C4-2B (cell line): ENCODE data around the gene MINAR1.
A peak's percentile ranks its signal among the peaks of the same experiment; 100 is the strongest.
"Not testable (repeated sequence)": the region's sequence is repeated elsewhere in the genome, so short reads cannot be mapped to it uniquely, and the experiment has no call there.

ENCODE experiments used
- H3K27ac ChIP-seq: fragments of 450-650 bp; 2 replicates; pipeline ENCODE4 v1.5.1; 2017
- CTCF ChIP-seq: fragments of 450-650 bp; conservative IDR thresholded peaks from 2 replicates; pipeline ENCODE4 v1.5.1; 2017; ENCODE audit warnings: mild to moderate bottlenecking
- ZFX ChIP-seq: fragments of 450-650 bp; IDR thresholded peaks from 2 replicates; pipeline ENCODE4 v1.6.1; 2017

Gene MINAR1

GRCh38 chr15:79416876-79417275, 15.3 kb upstream of the MINAR1 start:
- TF ChIP-seq CTCF = no peak
- TF ChIP-seq ZFX = no peak
- no peak overlapping the region for H3K27ac ChIP-seq

GRCh38 chr15:79418693-79419279, 13.3 kb upstream of the MINAR1 start:
- H3K27ac ChIP-seq = no peak overlapping the region
- TF ChIP-seq CTCF (no peak), ZFX (no peak)

GRCh38 chr15:79425591-79426295, 6.4 kb upstream of the MINAR1 start:
- H3K27ac ChIP-seq = no peak overlapping the region
- TF ChIP-seq ZFX (no peak), CTCF (no peak)

GRCh38 chr15:79426899-79427298, 5.2 kb upstream of the MINAR1 start:
- H3K27ac ChIP-seq = not testable (repeated sequence)

GRCh38 chr15:79427781-79428598, 4.1 kb upstream of the MINAR1 start:
- TF ChIP-seq CTCF = no peak
- no peak for TF ChIP-seq ZFX

GRCh38 chr15:79430901-79431635, 1.1 kb upstream of the MINAR1 start:
- TF ChIP-seq CTCF (no peak), ZFX (no peak)
- H3K27ac ChIP-seq = no peak overlapping the region

More at GRCh38 chr15:79427781-79428598, 4.1 kb upstream of the MINAR1 start:
- no peak overlapping the region for H3K27ac ChIP-seq

GRCh38 chr15:79432345-79433275, 474 bp downstream of the MINAR1 start:
- TF ChIP-seq ZFX (no peak), CTCF (peak; percentile 37)
- H3K27ac ChIP-seq = no peak overlapping the region
